T1000 (cell line): ENCODE data around the gene ELN.
"Not testable (repeated sequence)": the region's sequence is repeated elsewhere in the genome, so short reads cannot be mapped to it uniquely, and the experiment has no call there.

Experiments used
- DNase-seq: peaks from one replicate; lab custom pipeline; 2025; ENCODE audit warnings: mixed read lengths; lab: John Stamatoyannopoulos, UW

The ELN gene

GRCh38 chr7:74001150-74001494 is 26.9 kb upstream of the ELN start:
- no peak for DNase-seq

DNA sequence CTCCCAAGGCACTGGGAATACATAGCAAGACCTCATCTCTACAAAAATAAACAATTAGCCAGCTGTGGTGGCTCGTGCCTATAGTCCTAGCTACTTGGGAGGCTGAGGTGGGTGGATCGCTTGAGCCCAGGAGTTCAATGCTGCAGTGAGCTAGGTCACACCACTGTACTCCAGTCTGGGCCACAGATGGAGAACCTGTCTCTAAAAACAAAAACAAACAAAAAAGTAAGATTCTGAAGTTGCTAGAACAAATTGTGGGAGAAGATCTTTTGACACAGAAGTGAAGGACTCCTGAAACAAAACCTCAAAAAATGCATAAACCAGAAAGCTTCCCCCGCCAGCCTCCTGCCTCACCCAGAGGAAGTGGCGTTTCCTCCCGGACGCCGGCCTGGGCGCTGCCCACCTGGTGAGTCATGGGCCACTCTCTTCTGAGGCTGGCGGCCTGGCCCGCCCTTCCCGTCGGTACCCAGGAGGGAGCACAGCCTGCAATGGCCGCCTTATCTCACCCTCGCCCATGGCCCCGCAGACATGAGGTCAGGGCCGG is 25.4 kb upstream of the ELN start:
- DNase-seq = peak; percentile 11

DNA sequence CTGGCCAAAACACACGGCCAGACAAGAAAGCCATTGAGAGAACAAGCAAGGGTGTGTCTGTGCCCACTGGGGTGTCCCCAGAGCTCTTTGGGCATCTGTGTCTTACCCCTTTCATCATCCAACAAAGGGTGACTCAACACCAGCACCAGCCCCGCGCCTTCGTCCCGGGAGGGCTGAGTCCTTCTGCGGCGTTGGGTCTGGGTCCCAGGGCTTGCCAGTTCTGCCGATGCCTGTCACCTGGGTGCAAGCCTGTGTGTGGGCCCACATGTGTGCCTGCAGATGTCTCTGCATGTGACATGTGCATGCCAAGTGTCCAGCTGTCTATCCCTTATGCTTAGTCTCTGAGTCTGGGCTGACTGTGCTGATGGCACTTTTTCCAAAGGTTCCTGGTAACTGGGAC is 24.4 kb upstream of the ELN start:
- no peak for DNase-seq

- no peak for DNase-seq
These were observed 21.9 kb upstream of the ELN start for GRCh38 chr7:74006032-74006431.

DNA sequence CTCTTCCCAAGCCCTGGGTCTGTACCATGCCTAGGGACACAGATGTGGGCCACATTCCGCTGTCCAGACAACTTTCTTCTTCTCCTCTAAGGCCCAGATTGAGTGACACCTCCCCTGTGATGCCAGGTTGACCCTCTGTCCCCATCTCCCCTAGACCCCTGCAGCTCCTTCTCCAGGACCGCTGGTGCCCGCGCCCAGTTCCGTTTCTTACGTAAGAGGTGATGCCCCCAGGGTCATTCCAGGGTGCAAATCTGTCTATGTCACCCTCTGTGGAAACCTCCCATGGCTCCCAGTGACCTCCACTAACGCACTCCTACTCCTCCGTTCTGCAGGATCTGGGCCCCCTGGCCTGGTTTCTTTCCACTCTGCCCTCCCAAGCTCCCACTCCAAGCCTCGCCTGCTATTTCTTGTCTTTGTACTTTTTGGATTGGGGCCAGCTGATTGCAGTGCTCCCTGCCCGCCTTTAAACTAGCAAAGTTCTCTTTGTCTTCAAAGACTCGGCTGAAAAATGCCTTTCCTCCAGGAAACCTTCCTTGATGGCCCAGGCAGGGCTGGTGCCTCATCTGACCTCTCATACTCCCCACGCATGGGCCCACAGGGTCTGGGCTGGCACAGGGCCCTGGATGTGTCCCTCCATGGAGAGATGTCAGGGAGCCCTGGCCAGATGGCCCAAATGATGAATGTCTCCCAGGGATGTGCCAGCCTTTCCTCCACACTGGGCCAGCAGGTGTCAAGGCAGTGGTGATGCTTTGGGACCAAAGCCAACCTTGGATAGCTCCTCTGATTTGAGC is 21.3 kb upstream of the ELN start:
- DNase-seq = no peak

DNA sequence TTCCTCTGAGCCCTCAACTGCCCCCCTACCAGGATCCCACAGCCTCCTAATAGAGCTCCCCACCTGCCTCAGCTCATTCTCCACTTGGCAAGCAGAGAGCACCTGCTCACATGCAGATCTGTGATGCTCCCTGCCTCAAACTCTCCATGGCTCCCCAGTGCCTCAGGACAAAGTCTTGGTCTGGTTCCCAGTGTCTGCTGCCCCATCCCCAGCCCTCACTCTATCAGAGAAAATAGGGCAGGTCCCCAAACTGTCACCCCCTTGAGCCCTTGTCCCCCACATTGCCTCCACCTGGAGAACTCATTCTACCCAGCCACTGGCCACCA is 20.8 kb upstream of the ELN start:
- DNase-seq = no peak

- DNase-seq = no peak
These were observed 19.3 kb upstream of the ELN start for GRCh38 chr7:74008687-74009086.

DNA sequence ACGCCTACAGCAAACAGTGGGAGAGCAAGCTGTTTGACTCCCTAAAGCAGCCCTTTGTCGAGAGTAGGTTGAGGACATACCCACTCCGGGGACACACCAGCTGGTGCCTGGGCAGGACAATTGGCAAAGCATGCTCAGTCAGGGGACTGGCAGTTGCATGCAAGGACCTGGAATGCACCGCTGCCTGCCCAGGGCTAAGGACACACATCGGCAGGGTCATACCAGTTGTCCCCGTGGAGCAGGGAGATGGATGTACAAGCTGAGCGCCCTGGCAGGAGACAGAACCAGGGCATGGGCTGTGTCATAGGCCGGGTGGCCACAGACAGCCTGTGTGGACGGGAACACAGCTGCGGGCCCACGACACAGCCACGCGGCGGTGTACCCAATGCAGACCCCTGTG is 18.3 kb upstream of the ELN start:
- DNase-seq = no peak

- no peak for DNase-seq
These were observed 17.6 kb upstream of the ELN start for GRCh38 chr7:74010407-74010806.

GRCh38 chr7:74011421-74011820 is 16.6 kb upstream of the ELN start:
- not testable (repeated sequence) for DNase-seq

- no peak for DNase-seq
These were observed 15.1 kb upstream of the ELN start for GRCh38 chr7:74012842-74013249.

GRCh38 chr7:74013539-74014272 is 14.3 kb upstream of the ELN start:
- DNase-seq = no peak

DNA sequence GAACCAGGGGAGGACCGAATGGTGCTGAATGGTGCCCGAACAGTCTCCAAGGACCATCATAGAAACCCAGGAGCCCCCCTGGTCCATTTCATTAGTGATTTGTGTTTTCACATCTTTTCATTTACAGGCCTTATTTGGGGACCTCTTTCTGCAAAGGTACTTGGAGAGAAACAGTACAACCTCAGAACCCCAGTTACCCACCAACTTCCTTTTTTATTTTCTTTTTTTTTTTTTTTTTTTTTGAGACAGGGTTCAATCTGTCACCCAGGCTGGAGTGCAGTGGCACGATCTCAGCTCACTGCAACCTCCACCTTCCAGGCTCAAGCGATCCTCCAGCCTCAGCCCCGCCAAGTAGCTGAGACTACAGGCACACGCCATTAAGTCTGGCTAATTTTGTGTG is 13.0 kb upstream of the ELN start:
- no peak for DNase-seq

DNA sequence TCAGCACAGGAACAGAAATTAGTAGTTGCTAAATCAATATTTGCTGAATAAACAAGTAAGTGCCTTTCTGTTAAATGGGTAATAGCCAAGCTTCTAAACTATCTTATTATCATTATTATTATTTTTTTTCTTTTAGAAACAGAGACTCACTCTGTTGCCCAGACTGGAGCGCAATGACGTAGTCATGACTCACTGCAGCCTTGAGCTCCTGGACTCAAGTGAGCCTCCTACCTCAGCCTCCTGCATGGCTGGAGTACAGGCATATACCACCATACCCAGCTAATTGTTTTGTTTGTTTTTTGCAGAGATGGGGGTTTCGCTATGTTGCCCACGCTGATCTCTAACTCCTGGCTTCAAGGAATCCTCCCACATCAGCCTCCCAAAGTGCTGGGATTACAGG is 12.3 kb upstream of the ELN start:
- no peak for DNase-seq

GRCh38 chr7:74017125-74017524 is 10.8 kb upstream of the ELN start:
- no peak for DNase-seq

- DNase-seq = no peak
These were observed 9.6 kb upstream of the ELN start for GRCh38 chr7:74018246-74018895.

- no peak for DNase-seq
These were observed 8.8 kb upstream of the ELN start for GRCh38 chr7:74019149-74019548.

- DNase-seq = no peak
These were observed 7.6 kb upstream of the ELN start for GRCh38 chr7:74020390-74020789.

- no peak for DNase-seq
These were observed 6.2 kb upstream of the ELN start for GRCh38 chr7:74021546-74022320.

DNA sequence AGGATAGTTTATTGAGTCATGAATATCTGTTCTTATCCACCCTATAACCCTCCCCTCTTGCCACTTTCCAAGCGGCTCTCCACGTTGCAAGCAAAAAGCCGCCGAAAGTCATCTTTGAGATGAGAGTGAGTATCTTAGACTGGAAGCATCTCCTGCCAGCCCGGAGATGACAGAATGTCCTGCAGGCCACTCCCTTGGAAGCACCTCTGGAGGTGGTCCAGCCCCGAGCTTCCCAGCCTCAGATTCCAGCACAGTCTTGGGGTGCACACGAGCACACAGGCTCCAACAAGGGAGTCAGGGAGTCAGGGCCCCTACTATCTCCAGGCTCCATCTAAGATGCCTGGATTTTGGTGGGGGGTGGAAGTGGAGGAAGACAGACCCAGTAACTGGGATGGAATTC is 5.5 kb upstream of the ELN start:
- DNase-seq = no peak

- peak; percentile 58 for DNase-seq
These were observed 4.9 kb upstream of the ELN start for GRCh38 chr7:74023092-74023536.

DNA sequence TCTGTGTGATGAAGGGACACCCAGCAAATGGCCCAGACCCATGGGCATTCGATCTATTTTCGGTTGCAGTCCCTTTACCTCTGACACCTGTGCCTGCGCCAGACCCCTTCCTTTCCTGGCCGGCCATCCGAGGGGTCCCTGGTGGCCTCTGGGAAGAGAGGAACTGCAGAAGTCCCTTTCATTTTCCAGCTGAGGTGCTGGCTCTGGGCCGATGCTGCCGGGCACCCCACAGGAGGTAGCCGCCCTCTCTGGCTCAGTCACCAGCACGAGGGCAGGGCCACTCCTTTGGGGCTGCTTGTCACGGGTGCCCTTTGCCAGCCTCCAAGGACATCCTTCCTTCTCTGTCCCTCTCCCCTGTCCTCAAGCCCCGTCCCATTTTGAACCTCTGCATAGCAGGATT is 4.2 kb upstream of the ELN start:
- DNase-seq = no peak
